ENCODE data around the gene ATP23. TPM values are rescaled to one million over a fixed set of nuclear protein-coding genes. Genes with fewer than 3 reads are reported as not detected.

The ATP23 gene
- polyA plus RNA-seq, 1 donor (not counting 4 experiments of a cell fraction or from before 2014, with no cell fraction given): 12.2 TPM

DNA sequence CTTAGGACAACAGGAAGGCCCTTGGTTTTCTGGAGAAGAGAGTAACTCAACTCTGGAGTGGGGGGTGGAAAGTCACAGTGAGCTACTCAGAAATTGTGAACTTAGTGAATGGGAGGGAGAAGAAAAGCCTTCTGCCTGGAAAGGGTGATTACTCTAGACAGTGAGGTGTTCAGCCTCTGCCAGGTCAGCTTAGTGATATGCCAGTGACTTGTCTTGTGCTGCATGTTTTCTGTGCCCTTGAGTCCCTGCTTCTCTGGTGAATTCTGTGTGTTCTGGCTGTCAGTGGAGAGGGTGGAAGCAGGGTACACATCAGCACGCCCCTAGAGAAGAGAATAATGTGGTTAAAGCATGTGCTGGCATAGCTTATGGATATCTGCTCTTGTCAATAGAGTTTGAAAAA, 13.4 kb downstream of the ATP23 start:
- Histone ChIP-seq H3K4me1 (ENCODE audit: control insufficient read depth, extremely low read depth, insufficient read depth, low read length) (no peaks in the 10 kb centered on the region), H3K79me2 (ENCODE audit: control insufficient read depth, insufficient read depth, low read length) (no peaks in the 10 kb centered on the region), H2AFZ (ENCODE audit: control insufficient read depth, low read length) (no peak overlapping the region), H3K27me3 (ENCODE audit: control insufficient read depth, extremely low read depth, insufficient read depth, low read length) (no peaks in the 10 kb centered on the region), H3K4me2 (ENCODE audit: control insufficient read depth, extremely low read depth, insufficient read depth, low read depth, low read length) (no peak overlapping the region), H3K9me3 (ENCODE audit: control insufficient read depth, low read depth, low read length) (no peaks in the 10 kb centered on the region), H3K4me3 (ENCODE audit: control insufficient read depth in 2 of 3, extremely low read depth in 1 of 3, insufficient read depth in 2 of 3, low read depth in 1 of 3, low read length in 3 of 3) (no peak overlapping the region), H3K9ac (ENCODE audit: control insufficient read depth, extremely low read depth, insufficient read depth, low read length) (no peak overlapping the region), H4K20me1 (ENCODE audit: control insufficient read depth, extremely low read depth, insufficient read depth, low read length) (no peaks in the 10 kb centered on the region), H3K9me1 (ENCODE audit: control insufficient read depth, extremely low read depth, insufficient read depth, low read length) (no peaks in the 10 kb centered on the region), H3K36me3 (ENCODE audit: control insufficient read depth in 2 of 2, extremely low read depth in 1 of 2, insufficient read depth in 2 of 2, low read length in 2 of 2) (no peaks in the 10 kb centered on the region), H3K27ac (ENCODE audit: control insufficient read depth, insufficient read depth, low read length) (no peak overlapping the region)
- TF ChIP-seq EZH2 (IDR thresholded peaks at IDR 0.05; ENCODE audit: low read length): no peak
- TF ChIP-seq, protein P1, sequence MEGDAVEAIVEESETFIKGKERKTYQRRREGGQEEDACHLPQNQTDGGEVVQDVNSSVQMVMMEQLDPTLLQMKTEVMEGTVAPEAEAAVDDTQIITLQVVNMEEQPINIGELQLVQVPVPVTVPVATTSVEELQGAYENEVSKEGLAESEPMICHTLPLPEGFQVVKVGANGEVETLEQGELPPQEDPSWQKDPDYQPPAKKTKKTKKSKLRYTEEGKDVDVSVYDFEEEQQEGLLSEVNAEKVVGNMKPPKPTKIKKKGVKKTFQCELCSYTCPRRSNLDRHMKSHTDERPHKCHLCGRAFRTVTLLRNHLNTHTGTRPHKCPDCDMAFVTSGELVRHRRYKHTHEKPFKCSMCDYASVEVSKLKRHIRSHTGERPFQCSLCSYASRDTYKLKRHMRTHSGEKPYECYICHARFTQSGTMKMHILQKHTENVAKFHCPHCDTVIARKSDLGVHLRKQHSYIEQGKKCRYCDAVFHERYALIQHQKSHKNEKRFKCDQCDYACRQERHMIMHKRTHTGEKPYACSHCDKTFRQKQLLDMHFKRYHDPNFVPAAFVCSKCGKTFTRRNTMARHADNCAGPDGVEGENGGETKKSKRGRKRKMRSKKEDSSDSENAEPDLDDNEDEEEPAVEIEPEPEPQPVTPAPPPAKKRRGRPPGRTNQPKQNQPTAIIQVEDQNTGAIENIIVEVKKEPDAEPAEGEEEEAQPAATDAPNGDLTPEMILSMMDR (optimal IDR thresholded peaks at IDR 0.05 in 1 of 3, IDR thresholded peaks at IDR 0.05 in 1 of 3, conservative IDR thresholded peaks at IDR 0.05 in 1 of 3; ENCODE audit: extremely low read depth in 1 of 3, insufficient read depth in 2 of 3, low read length in 3 of 3): no peak
- dilution Hi-C loops (cut with MboI; ENCODE audit: extremely low pct_ligation_motif_present, low sequenced_read_pairs): no loop called here
- FAIRE-seq (no peak), DNase-seq (ENCODE audit: low read depth, low spot score) (no peak)

DNA sequence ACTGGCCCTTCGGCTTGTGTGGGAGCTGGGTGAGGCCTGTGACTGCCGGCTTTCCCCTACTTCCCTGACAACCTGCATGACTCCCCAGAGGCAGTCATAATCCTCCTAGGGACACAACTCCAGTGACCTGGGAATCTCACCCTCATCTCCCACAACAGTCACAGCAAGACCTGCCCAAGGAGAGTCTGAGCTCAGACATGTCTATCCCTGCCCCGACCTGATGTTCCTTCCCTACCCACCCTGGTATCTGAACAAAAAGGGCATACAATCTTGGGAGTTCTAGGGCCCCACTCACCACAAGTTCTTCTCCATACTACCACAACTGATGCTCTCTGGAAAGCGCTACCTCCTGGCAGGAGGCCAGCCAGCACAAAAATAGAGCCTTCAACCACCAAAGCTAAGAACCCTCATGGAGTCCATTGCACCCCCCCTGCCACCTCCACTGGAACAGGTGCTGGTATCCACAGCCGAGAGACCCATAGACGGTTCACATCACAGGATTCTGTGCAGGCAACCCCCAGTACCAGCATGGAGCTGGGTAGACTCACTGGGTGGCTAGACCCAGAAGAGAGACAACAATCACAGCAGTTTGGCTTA, 16.8 kb downstream of the ATP23 start:
- TF ChIP-seq, protein P1 (optimal IDR thresholded peaks at IDR 0.05 in 1 of 3, IDR thresholded peaks at IDR 0.05 in 1 of 3, conservative IDR thresholded peaks at IDR 0.05 in 1 of 3; ENCODE audit: extremely low read depth in 1 of 3, insufficient read depth in 2 of 3, low read length in 3 of 3): no peak
- TF ChIP-seq EZH2 (IDR thresholded peaks at IDR 0.05; ENCODE audit: low read length): no peak
- H3K4me1 ChIP-seq (ENCODE audit: control insufficient read depth, extremely low read depth, insufficient read depth, low read length): no peaks in the 10 kb centered on the region
- dilution Hi-C loops (cut with MboI; ENCODE audit: extremely low pct_ligation_motif_present, low sequenced_read_pairs): no loop called here
- no peak overlapping the region for H3K4me3 ChIP-seq (ENCODE audit: control insufficient read depth in 2 of 3, extremely low read depth in 1 of 3, insufficient read depth in 2 of 3, low read depth in 1 of 3, low read length in 3 of 3)
- H3K9me3 ChIP-seq (ENCODE audit: control insufficient read depth, low read depth, low read length): no peaks in the 10 kb centered on the region
- no peaks in the 10 kb centered on the region for H3K79me2 ChIP-seq (ENCODE audit: control insufficient read depth, insufficient read depth, low read length)
- H3K9me1 ChIP-seq (ENCODE audit: control insufficient read depth, extremely low read depth, insufficient read depth, low read length): no peaks in the 10 kb centered on the region
- DNase-seq (ENCODE audit: low read depth, low spot score) (no peak), FAIRE-seq (no peak)
- H3K9ac ChIP-seq (ENCODE audit: control insufficient read depth, extremely low read depth, insufficient read depth, low read length): no peak overlapping the region
- no peaks in the 10 kb centered on the region for H3K27me3 ChIP-seq (ENCODE audit: control insufficient read depth, extremely low read depth, insufficient read depth, low read length)
- no peaks in the 10 kb centered on the region for H3K36me3 ChIP-seq (ENCODE audit: control insufficient read depth in 2 of 2, extremely low read depth in 1 of 2, insufficient read depth in 2 of 2, low read length in 2 of 2)
- no peak overlapping the region for H3K27ac ChIP-seq (ENCODE audit: control insufficient read depth, insufficient read depth, low read length)
- no peak overlapping the region for H3K4me2 ChIP-seq (ENCODE audit: control insufficient read depth, extremely low read depth, insufficient read depth, low read depth, low read length)
- no peaks in the 10 kb centered on the region for H4K20me1 ChIP-seq (ENCODE audit: control insufficient read depth, extremely low read depth, insufficient read depth, low read length)
- H2AFZ ChIP-seq (ENCODE audit: control insufficient read depth, low read length): no peak overlapping the region

All from keratinocyte (primary cell).